Astrocyte (in vitro differentiated cells and primary cell): ENCODE data around the gene NPIPA1. TPM values are rescaled to one million over a fixed set of nuclear protein-coding genes. Genes with fewer than 3 reads are reported as not detected.
A peak's percentile ranks its signal among the peaks of the same experiment; 100 is the strongest.
"Not testable (repeated sequence)": the region's sequence is repeated elsewhere in the genome, so short reads cannot be mapped to it uniquely, and the experiment has no call there.

ENCODE experiments used
- DNase-seq: peaks from one replicate; pipeline ENCODE4 v3.0.0-alpha.2; 2010; ENCODE audit warnings: low read depth
- FAIRE-seq: peaks from 2 replicates; lab custom pipeline; 2011; peaks lifted over from hg19 to GRCh38; lab: Jason Lieb, UNC
- H2AFZ ChIP-seq: 2 replicates; pipeline ENCODE4 v1.6.0; 2012; ENCODE audit warnings: low read depth, low read length, inconsistent platforms
- H3K27ac ChIP-seq: 2 replicates; pipeline ENCODE4 v1.5.1; 2011; ENCODE audit warnings: low read depth, low read length, inconsistent platforms
- H3K27me3 ChIP-seq: 2 replicates; pipeline ENCODE4 v1.6.0; 2011; ENCODE audit warnings: low read length, inconsistent platforms; ENCODE audit not compliant: insufficient read depth
- H3K36me3 ChIP-seq: 2 replicates; pipeline ENCODE4 v1.5.1; 2011; ENCODE audit warnings: low read length, inconsistent platforms; ENCODE audit not compliant: insufficient read depth
- H3K4me1 ChIP-seq: 2 replicates; pipeline ENCODE4 v1.5.1; 2011; ENCODE audit warnings: low read length, inconsistent platforms; ENCODE audit not compliant: insufficient read depth
- H3K4me2 ChIP-seq: 2 replicates; pipeline ENCODE4 v1.6.0; 2012; ENCODE audit warnings: low read length, inconsistent platforms
- H3K4me3 ChIP-seq: 2 replicates; pipeline ENCODE4 v1.5.1; 2011; ENCODE audit warnings: low read depth, mild to moderate bottlenecking, low read length, inconsistent platforms; ENCODE audit not compliant: insufficient read depth
- H3K79me2 ChIP-seq: 2 replicates; pipeline ENCODE4 v1.6.0; 2012; ENCODE audit warnings: mild to moderate bottlenecking, low read length, inconsistent platforms; ENCODE audit not compliant: insufficient read depth
- H3K9ac ChIP-seq: 2 replicates; pipeline ENCODE4 v1.6.0; 2012; ENCODE audit warnings: mild to moderate bottlenecking, low read length, inconsistent platforms
- H3K9me3 ChIP-seq: 2 replicates; pipeline ENCODE4 v1.5.1; 2012; ENCODE audit warnings: low read depth, mild to moderate bottlenecking, low read length, inconsistent platforms; ENCODE audit not compliant: insufficient read depth
- H4K20me1 ChIP-seq: 2 replicates; pipeline ENCODE4 v1.6.0; 2012; ENCODE audit warnings: low read length, inconsistent platforms; ENCODE audit not compliant: insufficient read depth
- H3K27ac Mint-ChIP-seq: one replicate; pipeline ENCODE4 v1.8.0; 2021; ENCODE audit warnings: mild to moderate bottlenecking, mixed read lengths; ENCODE audit not compliant: unreplicated experiment
- H3K27me3 Mint-ChIP-seq: one replicate; pipeline ENCODE4 v1.8.0; 2021; ENCODE audit warnings: low read depth, mixed read lengths; ENCODE audit not compliant: unreplicated experiment
- H3K36me3 Mint-ChIP-seq: one replicate; pipeline ENCODE4 v1.8.0; 2021; ENCODE audit warnings: low read depth, mixed read lengths; ENCODE audit not compliant: unreplicated experiment
- H3K4me1 Mint-ChIP-seq: one replicate; pipeline ENCODE4 v1.8.0; 2021; ENCODE audit warnings: low read depth, mixed read lengths; ENCODE audit not compliant: unreplicated experiment
- H3K4me3 Mint-ChIP-seq: one replicate; pipeline ENCODE4 v1.8.0; 2021; ENCODE audit warnings: mild to moderate bottlenecking, moderate library complexity, mixed read lengths; ENCODE audit not compliant: unreplicated experiment
- H3K9me3 Mint-ChIP-seq: one replicate; pipeline ENCODE4 v1.8.0; 2021; ENCODE audit warnings: mild to moderate bottlenecking, mixed read lengths; ENCODE audit not compliant: unreplicated experiment
- total RNA-seq: library from RNA; stranded (reverse); gene quantifications from 2 replicates; pipeline ENCODE4 v1.2.1, GENCODE V29; 2021

Gene NPIPA1
- total RNA-seq, 1 donor from 2014 or later = 114 TPM

DNA sequence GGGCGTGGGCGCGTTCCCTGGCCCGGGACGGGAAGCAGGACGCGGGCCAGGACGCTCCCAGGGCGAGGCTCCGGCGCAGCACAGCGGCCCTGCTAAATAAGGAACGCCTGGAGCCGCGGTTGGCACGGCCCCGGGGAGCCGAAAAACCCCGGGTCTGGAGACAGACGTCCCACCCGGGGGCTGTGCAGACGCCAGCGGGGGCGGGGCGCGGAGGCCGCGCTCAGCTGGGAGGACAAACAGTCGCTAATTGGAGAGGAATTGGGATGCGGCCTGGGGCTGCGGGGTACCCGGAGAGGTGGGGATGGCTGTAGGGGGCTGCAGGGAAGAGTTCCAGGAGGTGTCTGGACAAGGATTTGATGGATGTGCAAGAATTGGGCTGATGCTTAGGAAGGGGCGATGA is 25.3 kb upstream of the NPIPA1 start:
- peak overlapping the region; percentile 80 for H3K4me3 Mint-ChIP-seq
- H3K27ac ChIP-seq, H3K79me2 ChIP-seq, H3K27ac Mint-ChIP-seq, H2AFZ ChIP-seq, H3K27me3 ChIP-seq, H3K9me3 Mint-ChIP-seq, H3K9me3 ChIP-seq, H4K20me1 ChIP-seq, H3K36me3 Mint-ChIP-seq, DNase-seq, FAIRE-seq, H3K4me1 ChIP-seq, H3K27me3 Mint-ChIP-seq, H3K4me1 Mint-ChIP-seq, H3K36me3 ChIP-seq: not testable (repeated sequence)
- H3K4me3 ChIP-seq = peak overlapping the region; percentile 42
- H3K9ac ChIP-seq = peak overlapping the region; percentile 43
- H3K4me2 ChIP-seq = peak overlapping the region; percentile 30

DNA sequence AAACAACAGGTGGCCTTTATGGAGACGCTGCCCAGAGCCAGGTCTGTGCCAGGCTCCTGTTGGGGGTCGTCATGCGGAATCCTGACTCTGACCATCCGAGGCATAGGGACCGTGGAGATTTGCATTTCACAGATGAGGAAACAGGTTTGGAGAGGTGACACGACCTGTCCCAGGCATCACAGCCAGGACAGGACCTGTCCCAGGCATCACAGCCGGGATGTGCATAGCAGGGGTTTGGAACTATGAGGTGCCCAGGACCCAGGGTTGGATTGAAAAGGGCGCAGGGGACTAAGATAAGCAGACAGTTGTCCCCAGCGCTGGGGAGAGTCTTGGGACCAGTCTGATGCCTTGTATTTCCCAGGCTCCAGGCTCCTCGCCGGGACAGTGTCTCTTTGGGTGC is 24.7 kb upstream of the NPIPA1 start:
- H4K20me1 ChIP-seq, H3K9ac ChIP-seq, H3K27ac Mint-ChIP-seq, H3K9me3 ChIP-seq, H3K4me3 ChIP-seq, DNase-seq, H3K4me2 ChIP-seq, H3K4me3 Mint-ChIP-seq, H3K79me2 ChIP-seq, H3K4me1 ChIP-seq, H3K36me3 ChIP-seq, H3K27me3 Mint-ChIP-seq, FAIRE-seq, H2AFZ ChIP-seq, H3K27ac ChIP-seq, H3K27me3 ChIP-seq, H3K36me3 Mint-ChIP-seq, H3K9me3 Mint-ChIP-seq, H3K4me1 Mint-ChIP-seq: not testable (repeated sequence)

- H3K9me3 ChIP-seq, H3K27ac Mint-ChIP-seq: not testable (repeated sequence)
Observed at GRCh38 chr16:14918504-14918903, 18.7 kb upstream of the NPIPA1 start.

GRCh38 chr16:14919837-14920600 is 17.2 kb upstream of the NPIPA1 start:
- not testable (repeated sequence) for H3K36me3 Mint-ChIP-seq, DNase-seq, H3K27me3 Mint-ChIP-seq, FAIRE-seq, H3K9me3 Mint-ChIP-seq, H3K27ac ChIP-seq, H3K27ac Mint-ChIP-seq, H3K79me2 ChIP-seq, H3K27me3 ChIP-seq, H2AFZ ChIP-seq, H3K4me3 ChIP-seq, H3K36me3 ChIP-seq, H3K9me3 ChIP-seq, H4K20me1 ChIP-seq, H3K4me1 ChIP-seq, H3K4me2 ChIP-seq, H3K4me1 Mint-ChIP-seq, H3K4me3 Mint-ChIP-seq, H3K9ac ChIP-seq

More at GRCh38 chr16:14918504-14918903, 18.7 kb upstream of the NPIPA1 start:
- H3K9me3 Mint-ChIP-seq, H3K4me1 ChIP-seq, H3K4me2 ChIP-seq, H2AFZ ChIP-seq, FAIRE-seq, H3K9ac ChIP-seq, H3K27me3 ChIP-seq, H3K27me3 Mint-ChIP-seq, H3K36me3 ChIP-seq, H3K4me3 ChIP-seq, H4K20me1 ChIP-seq, H3K4me3 Mint-ChIP-seq, DNase-seq, H3K4me1 Mint-ChIP-seq, H3K27ac ChIP-seq, H3K36me3 Mint-ChIP-seq, H3K79me2 ChIP-seq: not testable (repeated sequence)

- H3K9me3 ChIP-seq, FAIRE-seq, H3K27ac ChIP-seq, H3K4me2 ChIP-seq, H3K4me3 Mint-ChIP-seq, H3K4me1 ChIP-seq, H3K27me3 Mint-ChIP-seq, H3K36me3 Mint-ChIP-seq, H4K20me1 ChIP-seq, H2AFZ ChIP-seq, H3K27me3 ChIP-seq, H3K4me3 ChIP-seq, H3K27ac Mint-ChIP-seq, H3K36me3 ChIP-seq, DNase-seq, H3K4me1 Mint-ChIP-seq, H3K9me3 Mint-ChIP-seq, H3K9ac ChIP-seq, H3K79me2 ChIP-seq: not testable (repeated sequence)
Observed at GRCh38 chr16:14922285-14922684, 15.0 kb upstream of the NPIPA1 start.

- not testable (repeated sequence) for H3K27ac Mint-ChIP-seq, FAIRE-seq, H3K4me1 Mint-ChIP-seq, H3K9me3 ChIP-seq, H3K9ac ChIP-seq, H2AFZ ChIP-seq, H3K27ac ChIP-seq, H3K4me1 ChIP-seq, H3K4me3 Mint-ChIP-seq, DNase-seq, H3K79me2 ChIP-seq, H3K36me3 ChIP-seq, H3K4me3 ChIP-seq, H3K9me3 Mint-ChIP-seq, H4K20me1 ChIP-seq, H3K27me3 Mint-ChIP-seq, H3K27me3 ChIP-seq, H3K36me3 Mint-ChIP-seq, H3K4me2 ChIP-seq
Observed at GRCh38 chr16:14922968-14923367, 14.3 kb upstream of the NPIPA1 start.
